ENCODE measurements around the gene BHMT.
A peak's percentile ranks its signal among the peaks of the same experiment; 100 is the strongest.

Gene BHMT

GRCh38 chr5:79124607-79125006 lies 13.0 kb downstream of the BHMT start:
- DNase-seq (ENCODE audit: extremely low spot score) = no peak
- ChIA-PET CTCF (interaction anchor here (2.0 to 3.5 kb wide), 2 partner anchors 8 to 339 kb away, joined by 6 to 27 read pairs; no protein-coding TSS in a partner anchor), POLR2A (interaction anchor here (0.7 kb wide), 1 partner anchor 95 kb away, joined by 8 read pairs; no protein-coding TSS in a partner anchor)
- TF ChIP-seq, protein P1, sequence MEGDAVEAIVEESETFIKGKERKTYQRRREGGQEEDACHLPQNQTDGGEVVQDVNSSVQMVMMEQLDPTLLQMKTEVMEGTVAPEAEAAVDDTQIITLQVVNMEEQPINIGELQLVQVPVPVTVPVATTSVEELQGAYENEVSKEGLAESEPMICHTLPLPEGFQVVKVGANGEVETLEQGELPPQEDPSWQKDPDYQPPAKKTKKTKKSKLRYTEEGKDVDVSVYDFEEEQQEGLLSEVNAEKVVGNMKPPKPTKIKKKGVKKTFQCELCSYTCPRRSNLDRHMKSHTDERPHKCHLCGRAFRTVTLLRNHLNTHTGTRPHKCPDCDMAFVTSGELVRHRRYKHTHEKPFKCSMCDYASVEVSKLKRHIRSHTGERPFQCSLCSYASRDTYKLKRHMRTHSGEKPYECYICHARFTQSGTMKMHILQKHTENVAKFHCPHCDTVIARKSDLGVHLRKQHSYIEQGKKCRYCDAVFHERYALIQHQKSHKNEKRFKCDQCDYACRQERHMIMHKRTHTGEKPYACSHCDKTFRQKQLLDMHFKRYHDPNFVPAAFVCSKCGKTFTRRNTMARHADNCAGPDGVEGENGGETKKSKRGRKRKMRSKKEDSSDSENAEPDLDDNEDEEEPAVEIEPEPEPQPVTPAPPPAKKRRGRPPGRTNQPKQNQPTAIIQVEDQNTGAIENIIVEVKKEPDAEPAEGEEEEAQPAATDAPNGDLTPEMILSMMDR (IDR thresholded peaks at IDR 0.05; ENCODE audit: control extremely low read depth, extremely low read depth, low read depth, missing control alignments) = no peak

DNA sequence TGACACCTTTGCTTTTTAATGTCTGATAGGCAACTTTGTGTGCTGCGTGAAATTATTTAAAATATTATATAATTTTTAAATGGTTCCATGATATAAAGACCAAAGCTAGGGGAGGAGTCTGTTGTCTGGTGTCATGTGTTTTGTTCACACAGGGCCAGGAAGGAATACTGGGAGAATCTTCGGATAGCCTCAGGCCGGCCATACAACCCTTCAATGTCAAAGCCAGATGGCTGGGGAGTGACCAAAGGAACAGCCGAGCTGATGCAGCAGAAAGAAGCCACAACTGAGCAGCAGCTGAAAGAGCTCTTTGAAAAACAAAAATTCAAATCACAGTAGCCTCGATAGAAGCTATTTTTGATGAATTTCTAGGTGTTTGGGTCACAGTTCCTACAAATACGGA lies 19.2 kb downstream of the BHMT start:
- TF ChIP-seq, protein P1 (IDR thresholded peaks at IDR 0.05; ENCODE audit: control extremely low read depth, extremely low read depth, low read depth, missing control alignments) = no peak
- ChIA-PET CTCF (interaction anchor here (8.6 kb wide), 1 partner anchor 109 kb away, joined by 198 read pairs; no protein-coding TSS in a partner anchor), POLR2A (no interaction called here)
- no peak for DNase-seq (ENCODE audit: extremely low spot score)

- CTCF ChIA-PET = interaction anchor here (0.7 to 8.6 kb wide), 81 partner anchors 10 to 1710 kb away, joined by 3 to 198 read pairs (median 4); partner anchors contain the start of gene HOMER1
- DNase-seq (ENCODE audit: extremely low spot score) = peak; percentile 31
- POLR2A ChIA-PET = interaction anchor here (0.6 kb wide), 1 partner anchor 163 kb away, joined by 4 read pairs; no protein-coding TSS in a partner anchor
- TF ChIP-seq, protein P1 (IDR thresholded peaks at IDR 0.05; ENCODE audit: control extremely low read depth, extremely low read depth, low read depth, missing control alignments) = peak; percentile 47
Observed at GRCh38 chr5:79133121-79133656, 21.6 kb downstream of the BHMT start.

DNA sequence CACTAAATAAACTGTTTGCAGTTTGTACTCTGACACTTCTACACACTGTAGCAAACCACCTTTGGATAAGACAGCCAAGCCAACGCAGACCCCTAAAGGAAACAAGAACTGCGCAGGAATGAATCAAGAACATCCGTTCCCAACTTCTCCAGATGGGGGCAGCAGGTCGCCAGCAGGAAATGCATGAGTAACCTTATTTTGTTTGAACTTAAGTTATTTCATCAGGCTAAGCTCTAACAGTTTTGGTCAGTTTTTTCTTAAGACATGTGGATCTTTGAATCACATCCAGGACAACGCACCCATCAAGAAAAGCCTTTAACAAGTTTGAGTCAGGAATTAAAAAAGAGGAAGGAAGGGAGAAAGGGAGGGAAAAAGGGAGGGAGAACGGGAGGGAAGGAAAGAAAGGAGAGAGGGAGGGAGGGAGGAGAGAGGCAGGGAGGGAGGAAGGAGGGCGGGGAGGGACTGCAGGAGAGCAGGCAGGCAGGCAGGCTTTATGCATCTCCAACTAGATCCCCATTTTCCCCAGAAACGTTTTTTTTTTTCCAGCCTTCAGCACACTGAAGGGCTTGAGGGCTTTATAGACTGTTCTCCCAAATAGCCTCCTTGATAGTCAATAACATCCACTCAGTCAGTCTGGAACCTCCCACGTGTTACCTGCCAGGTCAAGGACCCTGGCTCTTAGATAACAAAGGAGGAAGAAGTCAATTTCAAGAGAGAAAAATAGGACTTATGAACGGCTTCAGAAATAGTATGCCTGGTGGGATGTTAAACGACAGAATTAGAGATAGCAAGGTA lies 22.2 kb downstream of the BHMT start:
- CTCF ChIA-PET = interaction anchor here (0.7 to 8.6 kb wide), 73 partner anchors 9 to 1711 kb away, joined by 3 to 198 read pairs (median 5); no protein-coding TSS in a partner anchor
- DNase-seq (ENCODE audit: extremely low spot score) = peak; percentile 61
- TF ChIP-seq, protein P1 (IDR thresholded peaks at IDR 0.05; ENCODE audit: control extremely low read depth, extremely low read depth, low read depth, missing control alignments) = peak; percentile 78
- POLR2A ChIA-PET = no interaction called here

DNA sequence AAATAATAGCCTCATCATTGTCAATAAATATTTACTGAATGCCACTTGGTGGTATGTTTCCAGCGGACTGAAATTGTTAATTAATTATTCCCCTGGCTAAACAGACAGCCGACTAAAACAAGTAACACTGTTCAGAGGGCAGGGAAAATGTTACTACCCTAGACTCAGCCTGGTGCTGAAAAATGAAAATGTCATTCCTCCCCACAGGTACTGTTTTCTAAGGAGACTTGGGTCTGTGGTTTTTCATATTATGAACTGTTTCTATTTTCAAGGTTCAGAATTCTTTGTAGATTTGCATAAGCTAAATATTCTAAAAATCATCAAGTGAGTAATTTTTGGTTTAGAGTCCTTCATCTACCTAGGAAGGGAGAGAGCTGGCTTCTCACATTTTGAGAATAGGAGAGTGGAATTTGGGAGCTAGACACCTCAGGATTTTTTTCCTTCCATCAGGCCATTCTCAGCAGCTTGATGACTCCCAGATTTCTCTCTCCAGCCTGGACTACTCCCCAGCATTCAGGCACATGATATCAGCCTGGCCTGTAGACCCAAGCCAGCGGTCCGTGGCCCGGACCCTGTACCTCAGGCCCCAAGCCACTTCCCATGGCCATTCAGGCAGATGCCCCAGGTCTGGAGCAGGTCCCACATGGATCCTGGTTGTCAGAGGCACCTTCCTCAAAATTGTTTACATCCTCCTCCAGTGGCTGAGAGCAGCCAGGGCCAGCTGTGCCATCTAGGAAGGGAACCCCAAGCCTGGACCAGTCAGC lies 24.4 kb downstream of the BHMT start:
- ChIA-PET POLR2A (no interaction called here), CTCF (interaction anchor here (1.0 to 8.6 kb wide), 6 partner anchors 9 to 401 kb away, joined by 3 to 198 read pairs (median 14); no protein-coding TSS in a partner anchor)
- TF ChIP-seq, protein P1 (IDR thresholded peaks at IDR 0.05; ENCODE audit: control extremely low read depth, extremely low read depth, low read depth, missing control alignments) = no peak

DNA sequence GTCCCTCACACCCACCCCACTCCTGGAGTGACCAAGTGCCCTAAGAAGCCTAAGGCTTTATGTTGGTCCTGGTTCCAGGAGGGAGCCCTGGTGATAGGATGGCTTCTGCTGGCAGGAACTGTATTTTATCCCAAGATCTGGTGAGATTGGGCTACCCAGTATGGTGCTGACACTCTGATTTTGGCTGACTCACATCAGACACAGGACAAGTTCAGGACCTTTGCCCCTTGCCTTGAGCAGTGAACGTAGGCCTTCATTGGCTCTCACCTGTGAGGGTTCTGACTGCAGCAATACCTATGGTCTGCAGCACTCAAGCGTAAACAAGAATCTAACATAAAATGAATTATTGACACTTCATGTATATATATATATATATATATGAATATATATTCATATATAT lies 25.0 kb downstream of the BHMT start:
- TF ChIP-seq, protein P1 (IDR thresholded peaks at IDR 0.05; ENCODE audit: control extremely low read depth, extremely low read depth, low read depth, missing control alignments) = no peak
- POLR2A ChIA-PET = no interaction called here
- DNase-seq (ENCODE audit: extremely low spot score) = no peak
- CTCF ChIA-PET = interaction anchor here (1.0 to 8.6 kb wide), 3 partner anchors 10 to 328 kb away, joined by 3 to 198 read pairs (median 178); no protein-coding TSS in a partner anchor

More for the DNA sequence above, 24.4 kb downstream of the BHMT start:
- no peak for DNase-seq (ENCODE audit: extremely low spot score)
